Measurements from ENCODE around the gene NUP133.

DNA sequence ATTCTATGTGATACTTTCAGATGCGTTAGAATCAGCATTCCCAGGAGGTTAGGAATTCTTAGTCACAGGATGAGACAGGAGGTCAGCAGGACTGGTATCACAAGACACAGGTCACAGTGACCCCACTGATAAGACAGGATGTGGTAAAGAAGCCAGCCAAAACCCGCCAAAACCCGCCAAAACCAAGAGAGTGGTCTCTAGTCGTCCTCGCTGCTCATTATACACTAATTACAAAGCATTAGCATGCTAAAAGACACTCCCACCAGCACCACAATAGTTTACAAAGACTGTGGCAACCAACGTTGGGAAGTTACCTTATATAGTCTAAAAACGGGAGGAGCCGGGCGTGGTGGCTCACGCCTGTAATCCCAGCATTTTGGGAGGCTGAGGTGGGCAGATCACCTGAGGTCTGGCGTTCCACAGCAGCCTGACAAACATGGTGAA, 60.3 kb downstream of the NUP133 start:
- TF ChIP-seq ELF4 (CRISPR knock-in tag; IDR thresholded peaks at IDR 0.05; ENCODE audit: low read depth) (no peak), NFE2L1 (CRISPR knock-in tag; IDR thresholded peaks at IDR 0.05) (no peak), ZBTB21 (CRISPR knock-in tag; IDR thresholded peaks at IDR 0.05; ENCODE audit: borderline replicate concordance) (no peak), ETV6 (CRISPR knock-in tag; IDR thresholded peaks at IDR 0.05) (no peak)
- TF ChIP-seq, protein P1, sequence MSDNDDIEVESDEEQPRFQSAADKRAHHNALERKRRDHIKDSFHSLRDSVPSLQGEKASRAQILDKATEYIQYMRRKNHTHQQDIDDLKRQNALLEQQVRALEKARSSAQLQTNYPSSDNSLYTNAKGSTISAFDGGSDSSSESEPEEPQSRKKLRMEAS (CRISPR knock-in tag; IDR thresholded peaks at IDR 0.05) = no peak
- TF ChIP-seq, protein P2, sequence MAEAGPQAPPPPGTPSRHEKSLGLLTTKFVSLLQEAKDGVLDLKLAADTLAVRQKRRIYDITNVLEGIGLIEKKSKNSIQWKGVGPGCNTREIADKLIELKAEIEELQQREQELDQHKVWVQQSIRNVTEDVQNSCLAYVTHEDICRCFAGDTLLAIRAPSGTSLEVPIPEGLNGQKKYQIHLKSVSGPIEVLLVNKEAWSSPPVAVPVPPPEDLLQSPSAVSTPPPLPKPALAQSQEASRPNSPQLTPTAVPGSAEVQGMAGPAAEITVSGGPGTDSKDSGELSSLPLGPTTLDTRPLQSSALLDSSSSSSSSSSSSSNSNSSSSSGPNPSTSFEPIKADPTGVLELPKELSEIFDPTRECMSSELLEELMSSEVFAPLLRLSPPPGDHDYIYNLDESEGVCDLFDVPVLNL (CRISPR knock-in tag; IDR thresholded peaks at IDR 0.05; ENCODE audit: borderline replicate concordance, low read depth) = no peak
- TF ChIP-seq, protein P3, sequence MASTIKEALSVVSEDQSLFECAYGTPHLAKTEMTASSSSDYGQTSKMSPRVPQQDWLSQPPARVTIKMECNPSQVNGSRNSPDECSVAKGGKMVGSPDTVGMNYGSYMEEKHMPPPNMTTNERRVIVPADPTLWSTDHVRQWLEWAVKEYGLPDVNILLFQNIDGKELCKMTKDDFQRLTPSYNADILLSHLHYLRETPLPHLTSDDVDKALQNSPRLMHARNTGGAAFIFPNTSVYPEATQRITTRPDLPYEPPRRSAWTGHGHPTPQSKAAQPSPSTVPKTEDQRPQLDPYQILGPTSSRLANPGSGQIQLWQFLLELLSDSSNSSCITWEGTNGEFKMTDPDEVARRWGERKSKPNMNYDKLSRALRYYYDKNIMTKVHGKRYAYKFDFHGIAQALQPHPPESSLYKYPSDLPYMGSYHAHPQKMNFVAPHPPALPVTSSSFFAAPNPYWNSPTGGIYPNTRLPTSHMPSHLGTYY (CRISPR knock-in tag; IDR thresholded peaks at IDR 0.05) = no peak
- TF ChIP-seq, protein P4, sequence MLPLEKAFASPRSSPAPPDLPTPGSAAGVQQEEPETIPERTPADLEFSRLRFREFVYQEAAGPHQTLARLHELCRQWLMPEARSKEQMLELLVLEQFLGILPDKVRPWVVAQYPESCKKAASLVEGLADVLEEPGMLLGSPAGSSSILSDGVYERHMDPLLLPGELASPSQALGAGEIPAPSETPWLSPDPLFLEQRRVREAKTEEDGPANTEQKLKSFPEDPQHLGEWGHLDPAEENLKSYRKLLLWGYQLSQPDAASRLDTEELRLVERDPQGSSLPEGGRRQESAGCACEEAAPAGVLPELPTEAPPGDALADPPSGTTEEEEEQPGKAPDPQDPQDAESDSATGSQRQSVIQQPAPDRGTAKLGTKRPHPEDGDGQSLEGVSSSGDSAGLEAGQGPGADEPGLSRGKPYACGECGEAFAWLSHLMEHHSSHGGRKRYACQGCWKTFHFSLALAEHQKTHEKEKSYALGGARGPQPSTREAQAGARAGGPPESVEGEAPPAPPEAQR (CRISPR knock-in tag; IDR thresholded peaks at IDR 0.05) = no peak
- TF ChIP-seq, protein P5, sequence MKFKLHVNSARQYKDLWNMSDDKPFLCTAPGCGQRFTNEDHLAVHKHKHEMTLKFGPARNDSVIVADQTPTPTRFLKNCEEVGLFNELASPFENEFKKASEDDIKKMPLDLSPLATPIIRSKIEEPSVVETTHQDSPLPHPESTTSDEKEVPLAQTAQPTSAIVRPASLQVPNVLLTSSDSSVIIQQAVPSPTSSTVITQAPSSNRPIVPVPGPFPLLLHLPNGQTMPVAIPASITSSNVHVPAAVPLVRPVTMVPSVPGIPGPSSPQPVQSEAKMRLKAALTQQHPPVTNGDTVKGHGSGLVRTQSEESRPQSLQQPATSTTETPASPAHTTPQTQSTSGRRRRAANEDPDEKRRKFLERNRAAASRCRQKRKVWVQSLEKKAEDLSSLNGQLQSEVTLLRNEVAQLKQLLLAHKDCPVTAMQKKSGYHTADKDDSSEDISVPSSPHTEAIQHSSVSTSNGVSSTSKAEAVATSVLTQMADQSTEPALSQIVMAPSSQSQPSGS (CRISPR knock-in tag; IDR thresholded peaks at IDR 0.05; ENCODE audit: borderline replicate concordance, low read depth) = no peak
- TF ChIP-seq, protein P6, sequence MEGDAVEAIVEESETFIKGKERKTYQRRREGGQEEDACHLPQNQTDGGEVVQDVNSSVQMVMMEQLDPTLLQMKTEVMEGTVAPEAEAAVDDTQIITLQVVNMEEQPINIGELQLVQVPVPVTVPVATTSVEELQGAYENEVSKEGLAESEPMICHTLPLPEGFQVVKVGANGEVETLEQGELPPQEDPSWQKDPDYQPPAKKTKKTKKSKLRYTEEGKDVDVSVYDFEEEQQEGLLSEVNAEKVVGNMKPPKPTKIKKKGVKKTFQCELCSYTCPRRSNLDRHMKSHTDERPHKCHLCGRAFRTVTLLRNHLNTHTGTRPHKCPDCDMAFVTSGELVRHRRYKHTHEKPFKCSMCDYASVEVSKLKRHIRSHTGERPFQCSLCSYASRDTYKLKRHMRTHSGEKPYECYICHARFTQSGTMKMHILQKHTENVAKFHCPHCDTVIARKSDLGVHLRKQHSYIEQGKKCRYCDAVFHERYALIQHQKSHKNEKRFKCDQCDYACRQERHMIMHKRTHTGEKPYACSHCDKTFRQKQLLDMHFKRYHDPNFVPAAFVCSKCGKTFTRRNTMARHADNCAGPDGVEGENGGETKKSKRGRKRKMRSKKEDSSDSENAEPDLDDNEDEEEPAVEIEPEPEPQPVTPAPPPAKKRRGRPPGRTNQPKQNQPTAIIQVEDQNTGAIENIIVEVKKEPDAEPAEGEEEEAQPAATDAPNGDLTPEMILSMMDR (IDR thresholded peaks at IDR 0.05) = no peak
- TF ChIP-seq, protein P7, sequence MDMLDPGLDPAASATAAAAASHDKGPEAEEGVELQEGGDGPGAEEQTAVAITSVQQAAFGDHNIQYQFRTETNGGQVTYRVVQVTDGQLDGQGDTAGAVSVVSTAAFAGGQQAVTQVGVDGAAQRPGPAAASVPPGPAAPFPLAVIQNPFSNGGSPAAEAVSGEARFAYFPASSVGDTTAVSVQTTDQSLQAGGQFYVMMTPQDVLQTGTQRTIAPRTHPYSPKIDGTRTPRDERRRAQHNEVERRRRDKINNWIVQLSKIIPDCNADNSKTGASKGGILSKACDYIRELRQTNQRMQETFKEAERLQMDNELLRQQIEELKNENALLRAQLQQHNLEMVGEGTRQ (CRISPR knock-in tag; IDR thresholded peaks at IDR 0.05) = no peak
- TF ChIP-seq, protein P8, sequence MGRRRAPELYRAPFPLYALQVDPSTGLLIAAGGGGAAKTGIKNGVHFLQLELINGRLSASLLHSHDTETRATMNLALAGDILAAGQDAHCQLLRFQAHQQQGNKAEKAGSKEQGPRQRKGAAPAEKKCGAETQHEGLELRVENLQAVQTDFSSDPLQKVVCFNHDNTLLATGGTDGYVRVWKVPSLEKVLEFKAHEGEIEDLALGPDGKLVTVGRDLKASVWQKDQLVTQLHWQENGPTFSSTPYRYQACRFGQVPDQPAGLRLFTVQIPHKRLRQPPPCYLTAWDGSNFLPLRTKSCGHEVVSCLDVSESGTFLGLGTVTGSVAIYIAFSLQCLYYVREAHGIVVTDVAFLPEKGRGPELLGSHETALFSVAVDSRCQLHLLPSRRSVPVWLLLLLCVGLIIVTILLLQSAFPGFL (CRISPR knock-in tag; IDR thresholded peaks at IDR 0.05; ENCODE audit: borderline replicate concordance) = no peak
